Caco-2 (cell line): ENCODE data around the gene TCF7L2. TPM values are rescaled to one million over a fixed set of nuclear protein-coding genes. Genes with fewer than 3 reads are reported as not detected.
A peak's percentile ranks its signal among the peaks of the same experiment; 100 is the strongest.

ENCODE experiments used
- BruUV-seq: library from RNA; stranded (reverse); fragments of 400-500 nt; replicated peaks from 2 replicates; lab custom pipeline; 2021; lab: Mats Ljungman, UMichigan
- CTCF ChIA-PET: fragments of 300-600 bp; sonication (Branson Sonifier 250); formaldehyde crosslinking; loops from one replicate; lab custom pipeline; 2022; ENCODE audit warnings: antibody characterized with exemption; lab: Charles Lee
- POLR2A ChIA-PET: fragments of 300-600 bp; sonication (Branson Sonifier 250); formaldehyde crosslinking; loops from one replicate; lab custom pipeline; 2022; ENCODE audit warnings: antibody characterized with exemption; lab: Charles Lee
- DNase-seq, 2 experiments: peaks; one replicate each; pipeline versions ENCODE4 v3.0.0 to v3.0.0-alpha.2; 2020 to 2022
- H3K27me3 ChIP-seq: replicated peaks from 2 replicates; pipeline ENCODE4 v1.6.0; 2011; ENCODE audit warnings: low read length; ENCODE audit not compliant: control insufficient read depth, insufficient read depth
- H3K36me3 ChIP-seq: 2 replicates; pipeline ENCODE4 v1.5.1; 2011; ENCODE audit warnings: low read length; ENCODE audit not compliant: control insufficient read depth, insufficient read depth
- H3K4me1 ChIP-seq: fragments of 250-450 bp; sonication (Bioruptor Pico); 2 replicates; pipeline ENCODE4 v1.5.1; 2020; ENCODE audit warnings: mild to moderate bottlenecking
- H3K4me3 ChIP-seq: 2 replicates; pipeline ENCODE4 v1.5.1; 2011; ENCODE audit warnings: low read depth, mild to moderate bottlenecking, control low read depth, low read length
- H3K9me3 ChIP-seq: fragments of 250-450 bp; sonication (Bioruptor Pico); 2 replicates; pipeline ENCODE4 v1.5.1; 2020; ENCODE audit warnings: mild to moderate bottlenecking, moderate library complexity
- H3K27ac Mint-ChIP-seq: one replicate; pipeline ENCODE4 v1.8.0; 2022; ENCODE audit warnings: mixed read lengths; ENCODE audit not compliant: unreplicated experiment
- H3K27me3 Mint-ChIP-seq: one replicate; pipeline ENCODE4 v1.8.0; 2022; ENCODE audit warnings: mixed read lengths; ENCODE audit not compliant: insufficient read depth, unreplicated experiment
- H3K36me3 Mint-ChIP-seq: one replicate; pipeline ENCODE4 v1.8.0; 2022; ENCODE audit warnings: mild to moderate bottlenecking, mixed read lengths; ENCODE audit not compliant: insufficient read depth, unreplicated experiment
- H3K4me1 Mint-ChIP-seq: one replicate; pipeline ENCODE4 v1.8.0; 2022; ENCODE audit warnings: low read depth, mixed read lengths; ENCODE audit not compliant: unreplicated experiment
- H3K4me3 Mint-ChIP-seq: one replicate; pipeline ENCODE4 v1.8.0; 2022; ENCODE audit warnings: mild to moderate bottlenecking, moderate library complexity, mixed read lengths; ENCODE audit not compliant: unreplicated experiment
- H3K9me3 Mint-ChIP-seq: one replicate; pipeline ENCODE4 v1.8.0; 2022; ENCODE audit warnings: mixed read lengths; ENCODE audit not compliant: unreplicated experiment
- CTCF ChIP-seq, 2 experiments: fragments of 200-600 bp in 1 of 2; IDR thresholded peaks; 1 replicate in 1 of 2; 2 replicates in 1 of 2; pipeline versions ENCODE4 v1.5.1 to v1.8.0; 2011 to 2022; ENCODE audit warnings: antibody characterized with exemption in 1 of 2, control low read depth in 1 of 2, inconsistent platforms in 1 of 2, low read depth in 1 of 2, low read length in 1 of 2, mild to moderate bottlenecking in 1 of 2, moderate library complexity in 1 of 2; ENCODE audit not compliant: insufficient read depth in 1 of 2, severe bottlenecking in 1 of 2, unreplicated experiment in 1 of 2
- intact Hi-C: fragments of 100-400 bp; cut with micrococcal nuclease; formaldehyde crosslinking; loops from one replicate; pipeline ENCODE4 v1.10.0; 2022; ENCODE audit not compliant: unreplicated experiment
- total RNA-seq: library from RNA; stranded (reverse); gene quantifications from 2 replicates; pipeline ENCODE4 v1.2.3, GENCODE V29; 2022

TCF7L2 gene
- total RNA-seq, 1 experiment from 2014 or later, result 45.4 TPM

GRCh38 chr10:113080925-113081229 lies 130.8 kb downstream of the TCF7L2 start:
- no peak overlapping the region for H3K4me3 Mint-ChIP-seq
- H3K27me3 ChIP-seq, result no peaks in the 10 kb centered on the region
- H3K36me3 Mint-ChIP-seq, result peaks cover 20% of the 10 kb centered on the region
- no peak overlapping the region for H3K27ac Mint-ChIP-seq
- H3K9me3 ChIP-seq, result no peaks in the 10 kb centered on the region
- no peaks in the 10 kb centered on the region for H3K27me3 Mint-ChIP-seq
- DNase-seq, result no peak
- H3K36me3 ChIP-seq, result no peaks in the 10 kb centered on the region; the same call in 1 of the 2 replicates
- BruUV-seq, result no TSS peak
- H3K4me3 ChIP-seq, result no peak overlapping the region
- TF ChIP-seq CTCF (IDR thresholded peaks at IDR 0.05; ENCODE audit: insufficient read depth in 1 of 2, low read depth in 1 of 2, low read length in 1 of 2, severe bottlenecking in 1 of 2, unreplicated experiment in 1 of 2), result no peak
- intact Hi-C loops, result no loop called here
- no peaks in the 10 kb centered on the region for H3K9me3 Mint-ChIP-seq
- POLR2A ChIA-PET, result no interaction called here
- H3K4me1 ChIP-seq, result peaks cover 3% of the 10 kb centered on the region; the same call in 1 of the 2 replicates
- CTCF ChIA-PET, result no interaction called here
- H3K4me1 Mint-ChIP-seq, result peaks cover 6% of the 10 kb centered on the region

- Mint-ChIP-seq H3K27me3 (no peaks in the 10 kb centered on the region), H3K4me3 (no peak overlapping the region), H3K4me1 (peaks cover 26% of the 10 kb centered on the region), H3K36me3 (peaks cover 32% of the 10 kb centered on the region), H3K9me3 (no peaks in the 10 kb centered on the region), H3K27ac (no peak overlapping the region)
- DNase-seq, result no peak
- Histone ChIP-seq H3K4me3 (no peak overlapping the region), H3K27me3 (no peaks in the 10 kb centered on the region), H3K9me3 (no peaks in the 10 kb centered on the region), H3K4me1 (peaks cover 23% of the 10 kb centered on the region), H3K36me3 (peaks cover 3% of the 10 kb centered on the region; the same call in 1 of the 2 replicates)
- ChIA-PET CTCF (interaction anchor here (0.6 kb wide), 1 partner anchor 125 kb away, joined by 3 read pairs; no protein-coding TSS in a partner anchor), POLR2A (no interaction called here)
- intact Hi-C loops, result no loop called here
- BruUV-seq, result no TSS peak
- no peak for TF ChIP-seq CTCF (IDR thresholded peaks at IDR 0.05; ENCODE audit: insufficient read depth in 1 of 2, low read depth in 1 of 2, low read length in 1 of 2, severe bottlenecking in 1 of 2, unreplicated experiment in 1 of 2)
Measured at GRCh38 chr10:113084031-113084430, 134.0 kb downstream of the TCF7L2 start.

- CTCF ChIA-PET, result no interaction called here
- POLR2A ChIA-PET, result interaction anchor here (0.6 kb wide), 1 partner anchor 60 kb away, joined by 11 read pairs; no protein-coding TSS in a partner anchor
- H3K36me3 Mint-ChIP-seq, result peaks cover 35% of the 10 kb centered on the region
- intact Hi-C loops, result loop anchor here (2.0 to 5.0 kb wide), 2 partner anchors 67 to 133 kb away; partner anchors contain the start of gene TCF7L2
- Histone ChIP-seq H3K36me3 (peaks cover 3% of the 10 kb centered on the region; the same call in 1 of the 2 replicates), H3K27me3 (no peaks in the 10 kb centered on the region), H3K4me1 (peaks cover 23% of the 10 kb centered on the region), H3K9me3 (no peaks in the 10 kb centered on the region), H3K4me3 (no peak overlapping the region)
- no peaks in the 10 kb centered on the region for H3K27me3 Mint-ChIP-seq
- no peak overlapping the region for H3K4me3 Mint-ChIP-seq
- DNase-seq, result no peak
- no peaks in the 10 kb centered on the region for H3K9me3 Mint-ChIP-seq
- no TSS peak for BruUV-seq
- peak overlapping the region; percentile 81 for H3K27ac Mint-ChIP-seq
- TF ChIP-seq CTCF (IDR thresholded peaks at IDR 0.05; ENCODE audit: insufficient read depth in 1 of 2, low read depth in 1 of 2, low read length in 1 of 2, severe bottlenecking in 1 of 2, unreplicated experiment in 1 of 2), result no peak
- peaks cover 26% of the 10 kb centered on the region for H3K4me1 Mint-ChIP-seq
Measured at GRCh38 chr10:113085776-113086175, 135.7 kb downstream of the TCF7L2 start.
